Measurements from ENCODE around the gene ST7. TPM values are rescaled to one million over a fixed set of nuclear protein-coding genes. Genes with fewer than 3 reads are reported as not detected.

The ST7 gene
- total RNA-seq, 2 experiments from 2014 or later: 8.4 to 10.2 TPM

GRCh38 chr7:117278040-117278439 lies 324.7 kb downstream of the ST7 start:
- H3K9me3 Mint-ChIP-seq: no peaks in the 10 kb centered on the region
- no peak overlapping the region for H3K4me3 Mint-ChIP-seq
- no peaks in the 10 kb centered on the region for H3K4me1 Mint-ChIP-seq
- H3K36me3 Mint-ChIP-seq: no peaks in the 10 kb centered on the region
- H3K27ac Mint-ChIP-seq: no peak overlapping the region
- no peak for DNase-seq
- H3K27me3 Mint-ChIP-seq: peaks cover 4% of the 10 kb centered on the region

GRCh38 chr7:117279203-117279602 lies 325.9 kb downstream of the ST7 start:
- no peaks in the 10 kb centered on the region for H3K9me3 Mint-ChIP-seq
- H3K36me3 Mint-ChIP-seq: no peaks in the 10 kb centered on the region
- no peak for DNase-seq
- H3K27ac Mint-ChIP-seq: no peak overlapping the region
- no peak overlapping the region for H3K4me3 Mint-ChIP-seq
- H3K27me3 Mint-ChIP-seq: no peaks in the 10 kb centered on the region
- H3K4me1 Mint-ChIP-seq: no peaks in the 10 kb centered on the region

Other genes starting within 250 kb of the ST7 start
- gene CAPZA2, start 90.9 kb upstream of the ST7 start, total RNA-seq: 100 to 1,000 TPM; 158 to 177 TPM